HG03469 (cell line): Measurements from ENCODE around the gene POGK.
"Not testable (repeated sequence)": the region's sequence is repeated elsewhere in the genome, so short reads cannot be mapped to it uniquely, and the experiment has no call there.

Experiments
- ATAC-seq: cut with Tn5 transposase; IDR thresholded peaks from one replicate; pipeline ENCODE4 v1.9.1; 2021; ENCODE audit warnings: mild to moderate bottlenecking, moderate library complexity, moderate number of reproducible peaks; ENCODE audit not compliant: unreplicated experiment

POGK gene, protein sequence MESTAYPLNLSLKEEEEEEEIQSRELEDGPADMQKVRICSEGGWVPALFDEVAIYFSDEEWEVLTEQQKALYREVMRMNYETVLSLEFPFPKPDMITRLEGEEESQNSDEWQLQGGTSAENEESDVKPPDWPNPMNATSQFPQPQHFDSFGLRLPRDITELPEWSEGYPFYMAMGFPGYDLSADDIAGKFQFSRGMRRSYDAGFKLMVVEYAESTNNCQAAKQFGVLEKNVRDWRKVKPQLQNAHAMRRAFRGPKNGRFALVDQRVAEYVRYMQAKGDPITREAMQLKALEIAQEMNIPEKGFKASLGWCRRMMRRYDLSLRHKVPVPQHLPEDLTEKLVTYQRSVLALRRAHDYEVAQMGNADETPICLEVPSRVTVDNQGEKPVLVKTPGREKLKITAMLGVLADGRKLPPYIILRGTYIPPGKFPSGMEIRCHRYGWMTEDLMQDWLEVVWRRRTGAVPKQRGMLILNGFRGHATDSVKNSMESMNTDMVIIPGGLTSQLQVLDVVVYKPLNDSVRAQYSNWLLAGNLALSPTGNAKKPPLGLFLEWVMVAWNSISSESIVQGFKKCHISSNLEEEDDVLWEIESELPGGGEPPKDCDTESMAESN

GRCh38 chr1:166838766-166839599, at the start of gene POGK:
POGK (plus strand) TSS chr1:166839475; CDS start chr1:166840957, 1,482 bp downstream.
- peak; percentile 93 for ATAC-seq

- ATAC-seq = no peak
These were observed 42.5 kb upstream of the POGK start for GRCh38 chr1:166796620-166797236.

DNA sequence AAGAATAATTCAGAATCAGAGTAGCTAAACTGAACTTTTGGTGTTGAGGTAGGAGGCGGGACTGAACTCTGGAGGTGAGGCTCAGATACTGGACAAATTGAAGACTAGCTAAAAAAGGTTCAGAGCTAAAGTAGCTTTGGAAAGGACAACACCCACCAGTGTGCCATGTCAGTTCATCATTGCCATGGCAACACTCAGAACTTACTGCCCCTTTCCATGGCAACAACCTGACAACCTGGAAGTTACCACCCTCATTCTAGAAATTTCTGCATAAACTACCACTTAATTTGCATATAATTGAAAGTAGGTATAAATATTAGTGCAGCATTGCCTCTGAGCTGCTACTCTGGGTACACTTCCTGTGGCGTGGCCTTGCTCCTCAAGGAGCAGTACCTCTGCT, 30.3 kb upstream of the POGK start:
- ATAC-seq = no peak

GRCh38 chr1:166811691-166812090, 27.6 kb upstream of the POGK start:
- no peak for ATAC-seq

GRCh38 chr1:166813508-166814223, 25.6 kb upstream of the POGK start:
- no peak for ATAC-seq

- no peak for ATAC-seq
These were observed 24.7 kb upstream of the POGK start for GRCh38 chr1:166814611-166815010.

DNA sequence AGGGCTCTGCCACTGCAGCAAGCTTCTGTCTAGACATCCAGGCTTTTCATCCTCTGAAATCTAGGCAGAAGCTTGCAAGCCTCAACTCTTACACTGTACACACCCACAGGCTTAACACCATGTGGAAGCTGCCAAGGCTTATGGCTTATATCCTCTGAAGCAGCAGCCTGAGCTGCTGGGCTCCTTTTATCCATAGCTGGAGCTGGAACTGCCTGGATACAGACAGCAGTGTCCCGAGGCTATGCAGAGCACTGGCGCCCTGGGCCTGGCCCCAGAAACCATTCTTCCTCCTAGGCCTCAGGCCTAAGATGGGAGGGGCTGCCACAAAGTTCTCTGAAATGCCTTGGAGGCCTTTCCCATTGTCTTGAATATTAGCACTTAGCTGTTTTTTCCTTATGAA, 19.3 kb upstream of the POGK start:
- no peak for ATAC-seq

- no peak for ATAC-seq
These were observed 16.9 kb upstream of the POGK start for GRCh38 chr1:166822385-166822784.

DNA sequence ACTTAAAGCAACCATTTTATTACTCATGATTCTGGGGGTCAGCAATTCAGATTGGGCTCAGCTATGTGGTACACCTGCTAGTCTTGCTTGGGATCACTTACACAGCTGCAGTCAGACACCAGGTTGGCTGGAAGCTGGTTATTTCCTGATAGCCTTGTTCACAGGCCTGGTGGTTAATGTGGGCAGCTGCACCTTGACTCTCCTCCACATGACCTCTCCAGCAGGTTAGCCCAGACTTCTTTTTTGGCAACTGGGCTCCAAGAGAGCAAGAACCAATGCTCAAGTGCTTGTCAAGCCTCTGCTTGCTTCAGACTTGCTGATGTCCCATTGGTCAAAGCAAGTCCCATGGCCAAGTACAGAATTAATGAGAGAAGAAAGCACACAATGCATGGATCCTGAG, 11.8 kb upstream of the POGK start:
- no peak for ATAC-seq

- ATAC-seq = not testable (repeated sequence)
These were observed 9.5 kb upstream of the POGK start for GRCh38 chr1:166829762-166830161.

DNA sequence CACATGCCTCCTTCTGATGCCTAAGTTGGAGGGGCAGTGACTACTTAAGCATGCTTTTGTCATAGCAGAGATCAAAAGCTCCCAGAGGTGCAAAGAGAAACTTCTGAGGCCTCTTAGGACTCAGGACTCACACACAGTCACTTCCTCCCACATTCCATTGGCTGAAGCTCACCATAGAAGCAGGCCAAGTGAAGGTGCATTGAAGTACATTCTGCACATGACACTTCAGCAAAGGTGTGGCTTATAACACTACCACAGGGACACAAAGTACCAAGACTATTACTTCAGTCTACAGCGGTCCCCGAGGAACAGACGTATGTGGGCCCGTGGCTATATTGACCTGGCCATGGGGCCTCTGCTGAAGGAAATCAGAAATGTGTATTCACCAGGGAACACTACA, 2.5 kb upstream of the POGK start:
- no peak for ATAC-seq

- ATAC-seq = peak; percentile 10
These were observed 479 bp downstream of the POGK start for GRCh38 chr1:166839600-166840308.

- ATAC-seq = no peak
These were observed 1.3 kb downstream of the POGK start for GRCh38 chr1:166840309-166841274.

DNA sequence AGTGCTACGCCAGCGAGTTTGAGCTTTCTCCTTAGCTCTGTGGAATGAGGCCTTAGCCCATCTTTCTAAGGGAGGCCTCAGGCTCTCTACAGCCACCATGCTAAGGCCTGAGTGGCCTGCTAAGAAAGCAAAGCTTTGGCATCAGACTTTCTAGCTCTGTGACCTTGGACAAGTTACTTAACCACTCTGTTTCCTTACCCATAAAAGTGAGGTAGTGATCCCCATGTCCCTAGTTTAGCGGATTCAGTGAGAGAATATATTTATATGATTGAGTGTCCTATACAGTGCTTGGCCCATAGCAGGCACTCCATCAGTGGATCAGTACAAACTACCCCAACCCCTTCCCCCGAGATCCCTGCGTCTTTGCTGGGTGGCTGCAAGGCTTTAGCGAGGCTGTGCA, 4.0 kb downstream of the POGK start:
- no peak for ATAC-seq

- no peak for ATAC-seq
These were observed 4.7 kb downstream of the POGK start for GRCh38 chr1:166843769-166844596.

DNA sequence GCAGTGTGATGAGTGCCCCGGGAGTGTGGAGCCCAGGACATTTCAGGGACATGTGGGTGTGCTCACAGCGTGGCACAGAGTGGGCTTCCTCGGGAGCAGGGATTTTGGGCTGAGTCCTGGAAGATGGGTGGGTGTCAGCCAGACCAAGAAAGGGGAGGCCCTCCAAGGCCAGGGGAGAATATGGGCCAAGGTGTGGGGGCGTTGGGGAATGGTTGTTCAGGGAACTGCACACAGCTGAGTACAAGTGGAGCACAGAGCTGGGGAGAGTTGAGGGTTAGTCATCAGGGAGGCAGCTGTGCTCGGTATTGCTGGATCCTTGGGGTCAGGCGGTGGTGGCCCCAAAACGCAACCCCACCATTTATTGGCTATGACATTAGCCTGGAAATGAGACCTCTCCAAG, 5.5 kb downstream of the POGK start:
- no peak for ATAC-seq

DNA sequence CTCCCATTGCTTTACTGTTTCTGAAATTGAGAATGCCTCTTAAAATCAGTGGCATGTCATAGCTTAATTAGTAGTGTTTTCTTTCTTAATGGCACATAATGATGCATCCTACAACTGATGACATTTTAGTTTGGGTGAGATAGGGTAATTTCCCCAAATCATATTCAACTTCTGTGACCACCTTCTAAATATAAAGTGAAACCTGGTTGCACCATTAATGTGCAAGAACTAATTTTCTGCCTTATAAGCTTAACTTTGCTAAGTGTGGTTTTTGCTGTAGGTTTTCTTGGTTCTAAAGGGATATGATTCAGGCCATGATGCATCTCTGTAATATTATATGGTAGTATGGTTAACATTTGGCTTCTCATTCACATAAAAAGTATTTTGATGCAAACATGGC, 8.9 kb downstream of the POGK start:
- no peak for ATAC-seq

GRCh38 chr1:166849135-166849534, 9.9 kb downstream of the POGK start:
- no peak for ATAC-seq
